Esophagus (tissue), 2 donors: ENCODE data around the gene CFAP99. TPM values are rescaled to one million over a fixed set of nuclear protein-coding genes. Genes with fewer than 3 reads are reported as not detected.
"Not testable (repeated sequence)": the region's sequence is repeated elsewhere in the genome, so short reads cannot be mapped to it uniquely, and the experiment has no call there.

Source experiments
- H3K27ac ChIP-seq, 2 donors: one replicate each; pipeline ENCODE4 v1.5.1; 2013; ENCODE audit warnings: low read depth in 2 of 2, mild to moderate bottlenecking in 2 of 2, inconsistent platforms in 1 of 2, low read length in 1 of 2, moderate library complexity in 1 of 2
- H3K27me3 ChIP-seq, 2 donors: one replicate each; pipeline ENCODE4 v1.6.1; 2013; ENCODE audit warnings: low read length in 2 of 2, control low read depth in 1 of 2, mild to moderate bottlenecking in 1 of 2; ENCODE audit not compliant: insufficient read depth in 2 of 2, control insufficient read depth in 1 of 2
- H3K36me3 ChIP-seq, 2 donors: one replicate each; pipeline ENCODE4 v1.6.1; 2013; ENCODE audit warnings: low read length in 1 of 2; ENCODE audit not compliant: control insufficient read depth in 2 of 2, insufficient read depth in 2 of 2
- H3K4me1 ChIP-seq, 2 donors: one replicate each; pipeline ENCODE4 v1.6.1; 2013; ENCODE audit warnings: low read length in 1 of 2; ENCODE audit not compliant: control insufficient read depth in 2 of 2, insufficient read depth in 2 of 2
- H3K4me3 ChIP-seq, 2 donors: one replicate each; pipeline ENCODE4 v1.5.1; 2013; ENCODE audit warnings: low read length in 2 of 2, mild to moderate bottlenecking in 2 of 2, low read depth in 1 of 2, moderate library complexity in 1 of 2
- H3K9me3 ChIP-seq, 2 donors: one replicate each; pipeline ENCODE4 v1.6.1; 2013; ENCODE audit warnings: mild to moderate bottlenecking in 2 of 2, low read depth in 1 of 2, low read length in 1 of 2, moderate library complexity in 1 of 2; ENCODE audit not compliant: control insufficient read depth in 2 of 2, insufficient read depth in 1 of 2
- WGBS, 2 donors: extraction: QIAGEN DNeasy Blood & Tissue Kit; methylation state at CpG; one replicate each; pipeline ENCODE4 v1.1.7; 2013; 5-methylcytosine and 5-hydroxymethylcytosine counted together
- polyA plus RNA-seq, 2 donors: library from polyadenylated mRNA; stranded (reverse); fragments of 200-250 nt; gene quantifications; one replicate each; pipeline ENCODE4 v1.2.3, GENCODE V29; 2013
- donor health status: healthy with polysubstance abuse.
- donor health status: Bipolar disorder and iron deficiency.

Gene CFAP99
- polyA plus RNA-seq, 2 donors: 0.04 to 0.07 TPM

DNA sequence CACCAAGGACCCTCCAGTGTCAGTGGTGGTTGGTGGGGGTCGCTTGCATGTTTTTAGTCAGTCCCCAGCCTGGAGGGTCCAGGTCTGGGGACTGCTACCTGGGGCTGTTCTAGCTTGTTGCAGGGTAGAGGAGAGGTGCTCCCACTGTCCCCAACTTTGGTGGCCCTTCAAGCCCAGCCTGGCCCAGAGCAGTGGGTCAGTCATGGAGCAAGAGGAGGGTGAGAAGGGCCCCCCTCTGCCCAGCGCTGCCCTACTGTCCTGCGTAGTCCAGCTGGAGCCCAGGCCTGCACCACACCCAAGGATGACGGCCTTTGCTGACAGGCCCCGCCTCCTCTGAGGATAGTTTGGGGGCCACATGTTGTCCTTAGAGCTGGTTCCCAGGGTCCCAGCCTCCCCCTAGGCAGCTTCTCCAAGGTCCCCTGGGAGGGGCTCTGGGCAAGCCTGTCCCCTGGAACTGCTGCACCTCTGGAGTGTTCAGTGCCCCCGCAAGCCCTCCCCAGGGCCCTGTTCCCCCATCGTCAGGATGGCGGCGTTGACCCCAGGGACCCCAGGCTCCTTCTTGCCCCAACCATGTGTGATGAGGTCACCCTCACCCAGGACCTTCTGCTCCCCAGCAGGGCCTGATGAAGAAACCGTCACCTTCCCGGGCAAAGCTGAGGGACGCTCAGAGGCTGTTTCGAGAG, 6.8 kb downstream of the CFAP99 start:
- H3K36me3 ChIP-seq: no peaks in the 10 kb centered on the region
- no peaks in the 10 kb centered on the region for H3K27me3 ChIP-seq
- H3K27ac ChIP-seq: no peak overlapping the region
- H3K4me3 ChIP-seq: no peak overlapping the region
- H3K9me3 ChIP-seq: no peaks in the 10 kb centered on the region
- no peaks in the 10 kb centered on the region for H3K4me1 ChIP-seq
- 93 to 96% methylated on average over 13 of the region's 13 CpGs for WGBS, 2 donors

DNA sequence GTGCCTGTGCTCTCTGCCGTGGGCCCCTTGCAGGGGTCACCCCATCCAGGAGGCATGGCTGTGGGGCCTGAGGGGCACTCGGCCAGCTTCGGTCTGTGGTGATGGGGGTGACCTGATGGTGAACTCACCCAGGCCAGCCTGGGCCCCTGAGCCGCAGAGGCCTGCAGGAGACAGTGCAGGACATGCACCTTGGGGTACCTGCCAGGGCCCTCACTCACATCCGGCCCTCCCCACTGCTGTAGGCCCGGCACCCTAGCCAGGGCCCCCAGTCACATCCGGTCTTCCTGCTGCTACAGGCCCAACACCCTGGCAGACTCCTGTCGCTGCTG, 7.3 kb downstream of the CFAP99 start:
- Histone ChIP-seq H3K4me3 (no peak overlapping the region), H3K27me3 (no peaks in the 10 kb centered on the region), H3K27ac (no peak overlapping the region), H3K9me3 (no peaks in the 10 kb centered on the region), H3K4me1 (no peaks in the 10 kb centered on the region), H3K36me3 (no peaks in the 10 kb centered on the region)
- WGBS, 2 donors: 84 to 87% methylated on average over 6 to 8 of the region's 8 CpGs

- Histone ChIP-seq H3K4me3 (no peak overlapping the region), H3K27me3 (no peaks in the 10 kb centered on the region), H3K4me1 (no peaks in the 10 kb centered on the region), H3K9me3 (no peaks in the 10 kb centered on the region), H3K36me3 (no peaks in the 10 kb centered on the region), H3K27ac (no peak overlapping the region)
- WGBS, 2 donors: 84 to 85% methylated on average over 13 of the region's 13 CpGs
Measured at GRCh38 chr4:2426711-2427275, 8.0 kb downstream of the CFAP99 start.

- Histone ChIP-seq H3K4me3 (no peak overlapping the region), H3K36me3 (no peaks in the 10 kb centered on the region), H3K27me3 (no peaks in the 10 kb centered on the region), H3K9me3 (no peaks in the 10 kb centered on the region), H3K27ac (no peak overlapping the region), H3K4me1 (no peaks in the 10 kb centered on the region)
- 87 to 90% methylated on average over 23 of the region's 23 CpGs for WGBS, 2 donors
Measured at GRCh38 chr4:2427383-2428334, 8.9 kb downstream of the CFAP99 start.

- H3K27me3 ChIP-seq: no peaks in the 10 kb centered on the region
- WGBS, 2 donors: 78% methylated on average over 25 of the region's 25 CpGs
- H3K4me1 ChIP-seq: no peaks in the 10 kb centered on the region
Measured at GRCh38 chr4:2428496-2429213, 9.9 kb downstream of the CFAP99 start.

DNA sequence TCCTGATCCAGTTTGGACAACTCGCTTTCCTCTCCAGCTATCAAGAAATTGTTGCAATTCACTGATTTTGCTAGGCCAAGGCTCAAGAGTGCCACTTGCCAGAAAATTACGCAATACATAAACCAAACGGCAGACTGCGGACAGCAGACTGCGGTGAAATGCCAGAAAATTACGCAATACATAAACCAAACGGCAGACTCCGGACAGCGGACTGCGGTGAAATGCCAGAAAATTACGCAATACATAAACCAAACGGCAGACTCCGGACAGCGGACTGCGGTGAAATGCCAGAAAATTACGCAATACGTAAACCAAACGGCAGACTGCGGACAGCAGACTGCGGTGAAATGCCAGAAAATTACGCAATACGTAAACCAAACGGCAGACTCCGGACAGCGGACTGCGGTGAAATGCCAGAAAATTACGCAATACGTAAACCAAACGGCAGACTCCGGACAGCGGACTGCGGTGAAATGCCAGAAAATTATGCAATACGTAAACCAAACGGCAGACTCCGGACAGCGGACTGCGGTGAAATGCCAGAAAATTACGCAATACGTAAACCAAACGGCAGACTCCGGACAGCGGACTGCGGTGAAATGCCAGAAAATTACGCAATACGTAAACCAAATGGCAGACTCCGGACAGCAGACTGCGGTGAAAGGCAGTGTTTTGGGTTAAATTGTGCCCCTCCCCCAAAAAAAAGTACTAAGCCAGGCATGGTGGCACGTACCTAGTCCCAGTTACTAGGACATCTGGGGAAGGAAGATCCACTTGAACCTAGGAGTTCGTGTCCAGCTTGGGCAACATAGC, 11.4 kb downstream of the CFAP99 start:
- H3K4me3 ChIP-seq, H3K36me3 ChIP-seq, H3K9me3 ChIP-seq, H3K4me1 ChIP-seq, H3K27me3 ChIP-seq, H3K27ac ChIP-seq: not testable (repeated sequence)
- WGBS, 2 donors: 68 to 71% methylated on average over 27 to 29 of the region's 49 CpGs

More at GRCh38 chr4:2428496-2429213, 9.9 kb downstream of the CFAP99 start:
- Histone ChIP-seq H3K4me3 (no peak overlapping the region), H3K36me3 (no peaks in the 10 kb centered on the region), H3K9me3 (no peaks in the 10 kb centered on the region), H3K27ac (no peak overlapping the region)

DNA sequence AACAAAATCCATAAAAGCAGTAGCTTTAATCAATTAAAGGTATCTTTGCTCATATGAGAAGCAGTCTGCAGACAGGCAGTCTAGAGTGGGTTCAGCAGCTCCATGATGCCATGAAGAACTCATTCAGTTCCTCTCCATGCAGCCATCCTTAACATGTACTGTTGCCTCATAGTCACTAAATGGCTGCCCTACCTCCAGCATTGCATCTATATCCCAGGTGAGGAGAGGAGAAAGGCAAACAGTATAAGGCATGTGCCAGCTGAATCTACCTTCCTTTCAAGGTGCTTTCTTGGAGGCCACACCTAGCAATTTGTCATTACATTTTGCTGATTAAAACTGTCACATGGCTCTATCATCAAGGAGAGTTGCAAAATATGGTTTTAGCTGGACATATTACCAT, 13.2 kb downstream of the CFAP99 start:
- no peaks in the 10 kb centered on the region for H3K4me1 ChIP-seq
- no peak overlapping the region for H3K4me3 ChIP-seq
- no peaks in the 10 kb centered on the region for H3K27me3 ChIP-seq
- no peaks in the 10 kb centered on the region for H3K36me3 ChIP-seq
- no peaks in the 10 kb centered on the region for H3K9me3 ChIP-seq
- H3K27ac ChIP-seq: no peak overlapping the region

DNA sequence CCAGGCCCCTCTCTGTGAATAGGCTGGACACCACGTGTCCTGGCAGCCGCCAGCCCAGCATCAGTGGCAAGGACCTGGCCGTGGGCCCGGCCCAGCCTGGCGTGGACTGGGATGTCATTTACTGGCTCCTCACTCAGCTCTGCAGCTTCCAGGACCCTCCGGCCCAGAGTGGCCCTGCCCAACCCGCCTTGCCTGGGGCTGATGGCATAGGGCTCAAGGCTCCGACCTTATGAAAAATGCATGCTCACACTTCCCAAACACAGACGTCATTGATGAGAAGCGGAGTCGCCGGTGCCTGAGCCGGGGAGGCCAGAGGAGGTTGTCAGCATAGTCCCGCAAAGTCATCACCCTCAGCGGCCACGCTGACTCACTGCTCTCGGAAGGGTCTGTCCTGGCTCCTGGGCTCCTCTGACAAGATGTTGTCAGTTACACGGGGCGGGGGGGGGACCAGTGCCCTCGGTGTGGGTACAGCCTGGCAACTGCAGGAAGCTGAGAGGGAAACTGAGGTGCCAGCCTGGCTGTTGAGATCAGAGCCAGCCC, 14.3 kb downstream of the CFAP99 start:
- Histone ChIP-seq H3K27me3 (no peaks in the 10 kb centered on the region), H3K27ac (no peak overlapping the region), H3K4me1 (no peaks in the 10 kb centered on the region), H3K36me3 (no peaks in the 10 kb centered on the region), H3K9me3 (no peaks in the 10 kb centered on the region), H3K4me3 (no peak overlapping the region)
- WGBS, 2 donors: 76 to 81% methylated on average over 20 of the region's 20 CpGs
